NCI-H1048 (cell line): ENCODE data around the gene CCNT1.

ENCODE experiments used
- DNase-seq: peaks from one replicate; lab custom pipeline; 2025; lab: John Stamatoyannopoulos, UW

The CCNT1 gene

GRCh38 chr12:48640854-48641253, 75.7 kb downstream of the CCNT1 start:
- no peak for DNase-seq

- no peak for DNase-seq
These were observed 76.1 kb downstream of the CCNT1 start for GRCh38 chr12:48640428-48640827.
